Stimulated activated CD4-positive, alpha-beta T cell treated with anti-CD3 and anti-CD28 coated beads, Interleukin-12 subunit alpha, Interleukin-12 subunit beta, amount 100 ng/mL, for 4 hours (primary cell): ENCODE results near the gene CARS1.

ENCODE experiments used
- DNase-seq: peaks from one replicate; pipeline ENCODE4 v3.0.0-alpha.2; 2020

Gene CARS1

GRCh38 chr11:3057069-3057963, at the start of gene CARS1:
Gene CARS1, minus strand, starts transcription at chr11:3057423. Its CDS starts 56 bp downstream, at chr11:3057367.
- peak; percentile 91 for DNase-seq

GRCh38 chr11:3105791-3106735, 48.8 kb upstream of the CARS1 start:
- DNase-seq: no peak

GRCh38 chr11:3104961-3105790, 48.0 kb upstream of the CARS1 start:
- DNase-seq: no peak

- no peak for DNase-seq
These were observed 47.0 kb upstream of the CARS1 start for GRCh38 chr11:3104051-3104714.

- no peak for DNase-seq
These were observed 45.9 kb upstream of the CARS1 start for GRCh38 chr11:3103076-3103475.

GRCh38 chr11:3102641-3102921, 45.4 kb upstream of the CARS1 start:
- DNase-seq: no peak

- no peak for DNase-seq
These were observed 44.9 kb upstream of the CARS1 start for GRCh38 chr11:3101921-3102640.

- DNase-seq: no peak
These were observed 42.0 kb upstream of the CARS1 start for GRCh38 chr11:3099178-3099577.

GRCh38 chr11:3096909-3097530, 39.8 kb upstream of the CARS1 start:
- DNase-seq: no peak

GRCh38 chr11:3095712-3096361, 38.6 kb upstream of the CARS1 start:
- DNase-seq: no peak

- DNase-seq: no peak
These were observed 37.1 kb upstream of the CARS1 start for GRCh38 chr11:3094223-3094824.

- no peak for DNase-seq
These were observed 36.3 kb upstream of the CARS1 start for GRCh38 chr11:3093281-3094191.

- no peak for DNase-seq
These were observed 35.4 kb upstream of the CARS1 start for GRCh38 chr11:3092603-3093141.

- DNase-seq: peak; percentile 64
These were observed 34.8 kb upstream of the CARS1 start for GRCh38 chr11:3091846-3092602.

GRCh38 chr11:3091081-3091845, 34.0 kb upstream of the CARS1 start:
- no peak for DNase-seq

GRCh38 chr11:3090096-3090901, 33.1 kb upstream of the CARS1 start:
- DNase-seq: no peak
